K562 (cell line): ENCODE data around the gene CDCA5. TPM values are rescaled to one million over a fixed set of nuclear protein-coding genes. Genes with fewer than 3 reads are reported as not detected.

Source experiments
- CREM ChIP-seq: IDR thresholded peaks from 2 replicates; pipeline ENCODE4 v1.6.1; 2014; ENCODE audit warnings: antibody characterized with exemption, low read depth
- ERF ChIP-seq: fragments of 450-650 bp; formaldehyde crosslinking; IDR thresholded peaks from 2 replicates; pipeline ENCODE4 v1.4.0; 2020; ENCODE audit warnings: mild to moderate bottlenecking, mixed read lengths
- FOXA3 ChIP-seq, 2 experiments: fragments of 450-650 bp in 1 of 2; sonication (generic) in 1 of 2; formaldehyde crosslinking; IDR thresholded peaks in 1 of 2; conservative IDR thresholded peaks in 1 of 2; 2 replicates each; pipeline versions ENCODE4 v1.4.0 to v1.8.0; 2020 to 2022; ENCODE audit warnings: mild to moderate bottlenecking in 2 of 2, missing genetic modification reagents in 1 of 2
- HSF4 ChIP-seq: fragments of 250-450 bp; sonication (Bioruptor Pico); IDR thresholded peaks from 2 replicates; pipeline ENCODE4 v2.1.2; 2022; ENCODE audit warnings: mild to moderate bottlenecking, moderate library complexity, borderline replicate concordance
- MIER1 ChIP-seq: fragments of 450-650 bp; IDR thresholded peaks from 2 replicates; pipeline ENCODE4 v1.6.1; 2016; ENCODE audit warnings: antibody characterized with exemption, mild to moderate bottlenecking, low read depth
- POLR2G ChIP-seq: fragments of 200-400 bp; formaldehyde crosslinking; IDR thresholded peaks from 2 replicates; pipeline ENCODE4 v1.6.1; 2017; ENCODE audit warnings: low read depth, mild to moderate bottlenecking, antibody characterized with exemption, low read length, moderate library complexity
- PRMT5 ChIP-seq: sonication (generic); formaldehyde crosslinking; IDR thresholded peaks from 2 replicates; pipeline ENCODE4 v1.5.0; 2020; ENCODE audit warnings: missing genetic modification reagents
- RAD21 ChIP-seq, 2 experiments: fragments of 250-450 bp in 1 of 2; fragments of 450-650 bp in 1 of 2; sonication (Bioruptor Pico) in 1 of 2; formaldehyde crosslinking in 1 of 2; IDR thresholded peaks in 1 of 2; conservative IDR thresholded peaks in 1 of 2; 2 replicates each; pipeline versions ENCODE4 v1.4.0 to v1.8.0; 2020 to 2022; ENCODE audit warnings: mild to moderate bottlenecking in 2 of 2, moderate library complexity in 1 of 2
- RBM22 ChIP-seq: fragments of 200-400 bp; formaldehyde crosslinking; IDR thresholded peaks from 2 replicates; pipeline ENCODE4 v1.6.1; 2018; ENCODE audit warnings: low read length, low read depth; ENCODE audit not compliant: poor library complexity, severe bottlenecking
- SIX5 ChIP-seq, 2 experiments: IDR thresholded peaks; 2 replicates each; pipeline ENCODE4 v1.6.1; 2011; ENCODE audit warnings: low read length in 2 of 2, borderline replicate concordance in 1 of 2, low read depth in 1 of 2, mild to moderate bottlenecking in 1 of 2, moderate library complexity in 1 of 2; ENCODE audit not compliant: insufficient read depth in 1 of 2
- SMAD2 ChIP-seq: fragments of 150-350 bp; IDR thresholded peaks from 2 replicates; pipeline ENCODE4 v1.6.1; 2014; ENCODE audit warnings: low read depth, mild to moderate bottlenecking, low read length
- SREBF2 ChIP-seq: sonication (generic); formaldehyde crosslinking; IDR thresholded peaks from 2 replicates; pipeline ENCODE4 v1.4.0; 2020; ENCODE audit warnings: mild to moderate bottlenecking, missing genetic modification reagents
- ZNF143 ChIP-seq: sonication (generic); formaldehyde crosslinking; IDR thresholded peaks from 2 replicates; pipeline ENCODE4 v1.9.0; 2022; ENCODE audit warnings: mild to moderate bottlenecking, missing genetic modification reagents
- polyA plus RNA-seq, 8 experiments: library from polyadenylated mRNA; depleted of rRNA in 4 of 8; stranded (reverse) in 5 of 8; unstranded in 3 of 8; fragments of >200 nt; fragmentation: Nextera tagmentation in 2 of 8; fragmentation: Illumina TruSeq in 1 of 8; extraction: Ambion mirVana in 2 of 8; extraction: Trizol in 1 of 8; gene quantifications; 2 replicates each; pipeline versions ENCODE4 v1.2.1 to v1.2.3, GENCODE V29; 2011 to 2014; ENCODE audit warnings: inconsistent platforms in 1 of 8, missing spikeins in 1 of 8
- total RNA-seq, 7 experiments: library from RNA; depleted of rRNA in 6 of 7; stranded (reverse); fragments of >200 nt in 6 of 7; fragmentation: Illumina TruSeq in 2 of 7; extraction: Trizol in 2 of 7; gene quantifications; 2 replicates each; pipeline versions ENCODE4 v1.2.1 to v1.2.3, GENCODE V29; 2011 to 2021; ENCODE audit warnings: low replicate concordance in 1 of 7
- TF ChIP-seq, protein P1 (sequence below): fragments of 450-650 bp; formaldehyde crosslinking; IDR thresholded peaks from 2 replicates; pipeline ENCODE4 v1.4.0; 2020; ENCODE audit warnings: mild to moderate bottlenecking, mixed read lengths
- TF ChIP-seq, protein P2 (sequence below): fragments of 450-650 bp; IDR thresholded peaks from 2 replicates; pipeline ENCODE4 v1.6.1; 2017; ENCODE audit warnings: mild to moderate bottlenecking, moderate library complexity
- TF ChIP-seq, protein P3 (sequence below): fragments of 450-650 bp; IDR thresholded peaks from 2 replicates; pipeline ENCODE4 v1.6.1; 2016
- TF ChIP-seq, protein P4 (sequence below), 2 experiments: IDR thresholded peaks in 1 of 2; conservative IDR thresholded peaks in 1 of 2; 2 replicates each; pipeline ENCODE4 v1.6.1; 2016; ENCODE audit warnings: low read depth in 2 of 2, mild to moderate bottlenecking in 1 of 2, missing compliant biosample characterization in 1 of 2, missing genetic modification characterization in 1 of 2, moderate library complexity in 1 of 2
- TF ChIP-seq, protein P5 (sequence below): sonication (generic); formaldehyde crosslinking; IDR thresholded peaks from 2 replicates; pipeline ENCODE4 v1.8.0; 2022; ENCODE audit warnings: mild to moderate bottlenecking, low read depth, missing genetic modification reagents

The CDCA5 gene
- total and polyA plus RNA-seq, 9 of the 15 experiments (the other 6 are each of a cell fraction or from before 2014, with no cell fraction given), result 18.9 to 94.3 (median 64.6) TPM

DNA sequence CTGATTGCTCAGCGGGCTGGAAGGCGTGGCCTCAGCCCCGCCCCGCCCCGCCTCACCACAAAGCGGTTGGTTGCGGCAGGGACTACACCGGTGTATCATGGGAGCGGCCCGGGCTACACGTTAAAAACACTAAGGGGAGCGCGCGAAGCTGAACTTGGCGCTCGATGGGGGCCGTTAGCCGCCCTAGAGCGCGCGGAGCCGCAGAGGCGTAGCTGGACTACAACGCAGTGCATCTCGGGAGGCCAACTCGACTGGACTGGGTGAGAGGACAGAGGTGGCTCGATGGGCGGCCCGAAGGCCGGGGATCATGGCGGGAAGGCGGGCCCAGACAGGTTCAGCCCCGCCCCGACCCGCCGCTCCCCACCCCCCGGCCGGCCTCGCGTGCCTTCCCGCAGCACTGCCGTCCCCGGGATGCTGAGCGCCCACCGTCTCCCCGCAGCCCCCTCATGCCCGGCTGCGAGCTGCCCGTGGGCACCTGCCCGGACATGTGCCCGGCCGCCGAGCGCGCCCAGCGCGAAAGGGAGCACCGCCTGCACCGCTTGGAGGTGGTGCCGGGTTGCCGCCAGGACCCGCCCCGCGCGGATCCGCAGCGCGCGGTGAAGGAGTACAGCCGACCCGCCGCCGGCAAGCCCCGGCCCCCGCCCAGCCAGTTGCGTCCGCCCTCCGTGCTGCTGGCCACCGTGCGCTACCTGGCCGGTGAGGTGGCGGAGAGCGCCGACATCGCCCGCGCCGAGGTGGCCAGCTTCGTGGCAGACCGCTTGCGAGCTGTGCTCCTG is 42.8 kb downstream of the CDCA5 start, which contains the start of gene SAC3D1 (continued):
- TF ChIP-seq POLR2G, result peak; percentile 91
- TF ChIP-seq SREBF2 (CRISPR knock-in tag), result no peak
- TF ChIP-seq, protein P1, sequence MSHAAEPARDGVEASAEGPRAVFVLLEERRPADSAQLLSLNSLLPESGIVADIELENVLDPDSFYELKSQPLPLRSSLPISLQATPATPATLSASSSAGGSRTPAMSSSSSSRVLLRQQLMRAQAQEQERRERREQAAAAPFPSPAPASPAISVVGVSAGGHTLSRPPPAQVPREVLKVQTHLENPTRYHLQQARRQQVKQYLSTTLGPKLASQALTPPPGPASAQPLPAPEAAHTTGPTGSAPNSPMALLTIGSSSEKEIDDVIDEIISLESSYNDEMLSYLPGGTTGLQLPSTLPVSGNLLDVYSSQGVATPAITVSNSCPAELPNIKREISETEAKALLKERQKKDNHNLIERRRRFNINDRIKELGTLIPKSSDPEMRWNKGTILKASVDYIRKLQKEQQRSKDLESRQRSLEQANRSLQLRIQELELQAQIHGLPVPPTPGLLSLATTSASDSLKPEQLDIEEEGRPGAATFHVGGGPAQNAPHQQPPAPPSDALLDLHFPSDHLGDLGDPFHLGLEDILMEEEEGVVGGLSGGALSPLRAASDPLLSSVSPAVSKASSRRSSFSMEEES (CRISPR knock-in tag), result no peak; the same call in 1 of the 2 replicates
- TF ChIP-seq SMAD2, result no peak
- TF ChIP-seq, protein P2, sequence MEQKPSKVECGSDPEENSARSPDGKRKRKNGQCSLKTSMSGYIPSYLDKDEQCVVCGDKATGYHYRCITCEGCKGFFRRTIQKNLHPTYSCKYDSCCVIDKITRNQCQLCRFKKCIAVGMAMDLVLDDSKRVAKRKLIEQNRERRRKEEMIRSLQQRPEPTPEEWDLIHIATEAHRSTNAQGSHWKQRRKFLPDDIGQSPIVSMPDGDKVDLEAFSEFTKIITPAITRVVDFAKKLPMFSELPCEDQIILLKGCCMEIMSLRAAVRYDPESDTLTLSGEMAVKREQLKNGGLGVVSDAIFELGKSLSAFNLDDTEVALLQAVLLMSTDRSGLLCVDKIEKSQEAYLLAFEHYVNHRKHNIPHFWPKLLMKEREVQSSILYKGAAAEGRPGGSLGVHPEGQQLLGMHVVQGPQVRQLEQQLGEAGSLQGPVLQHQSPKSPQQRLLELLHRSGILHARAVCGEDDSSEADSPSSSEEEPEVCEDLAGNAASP, result no peak
- no peak for TF ChIP-seq PRMT5 (CRISPR knock-in tag)
- TF ChIP-seq ZNF143, result peak; percentile 84
- TF ChIP-seq FOXA3 (CRISPR knock-in tag; conservative IDR thresholded peaks at IDR 0.05 in 1 of 2, IDR thresholded peaks at IDR 0.05 in 1 of 2), result no peak
- no peak for TF ChIP-seq ERF (CRISPR knock-in tag)
- TF ChIP-seq MIER1, result no peak
- no peak; a peak in 1 of 4 replicates for TF ChIP-seq RAD21 (CRISPR knock-in tag; conservative IDR thresholded peaks at IDR 0.05 in 1 of 2, IDR thresholded peaks at IDR 0.05 in 1 of 2)
- TF ChIP-seq SIX5 (IDR thresholded peaks at IDR 0.05; ENCODE audit: borderline replicate concordance in 1 of 2, insufficient read depth in 1 of 2, low read depth in 1 of 2, low read length in 2 of 2), result no peak
- no peak for TF ChIP-seq HSF4
- TF ChIP-seq, protein P3, sequence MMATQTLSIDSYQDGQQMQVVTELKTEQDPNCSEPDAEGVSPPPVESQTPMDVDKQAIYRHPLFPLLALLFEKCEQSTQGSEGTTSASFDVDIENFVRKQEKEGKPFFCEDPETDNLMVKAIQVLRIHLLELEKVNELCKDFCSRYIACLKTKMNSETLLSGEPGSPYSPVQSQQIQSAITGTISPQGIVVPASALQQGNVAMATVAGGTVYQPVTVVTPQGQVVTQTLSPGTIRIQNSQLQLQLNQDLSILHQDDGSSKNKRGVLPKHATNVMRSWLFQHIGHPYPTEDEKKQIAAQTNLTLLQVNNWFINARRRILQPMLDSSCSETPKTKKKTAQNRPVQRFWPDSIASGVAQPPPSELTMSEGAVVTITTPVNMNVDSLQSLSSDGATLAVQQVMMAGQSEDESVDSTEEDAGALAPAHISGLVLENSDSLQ, result no peak
- TF ChIP-seq, protein P4, sequence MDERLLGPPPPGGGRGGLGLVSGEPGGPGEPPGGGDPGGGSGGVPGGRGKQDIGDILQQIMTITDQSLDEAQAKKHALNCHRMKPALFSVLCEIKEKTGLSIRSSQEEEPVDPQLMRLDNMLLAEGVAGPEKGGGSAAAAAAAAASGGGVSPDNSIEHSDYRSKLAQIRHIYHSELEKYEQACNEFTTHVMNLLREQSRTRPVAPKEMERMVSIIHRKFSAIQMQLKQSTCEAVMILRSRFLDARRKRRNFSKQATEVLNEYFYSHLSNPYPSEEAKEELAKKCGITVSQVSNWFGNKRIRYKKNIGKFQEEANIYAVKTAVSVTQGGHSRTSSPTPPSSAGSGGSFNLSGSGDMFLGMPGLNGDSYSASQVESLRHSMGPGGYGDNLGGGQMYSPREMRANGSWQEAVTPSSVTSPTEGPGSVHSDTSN (CRISPR knock-in tag; IDR thresholded peaks at IDR 0.05; ENCODE audit: low read depth), result no peak
- TF ChIP-seq, protein P4 (tag; conservative IDR thresholded peaks at IDR 0.05; ENCODE audit: low read depth), result no peak
- TF ChIP-seq, protein P5, sequence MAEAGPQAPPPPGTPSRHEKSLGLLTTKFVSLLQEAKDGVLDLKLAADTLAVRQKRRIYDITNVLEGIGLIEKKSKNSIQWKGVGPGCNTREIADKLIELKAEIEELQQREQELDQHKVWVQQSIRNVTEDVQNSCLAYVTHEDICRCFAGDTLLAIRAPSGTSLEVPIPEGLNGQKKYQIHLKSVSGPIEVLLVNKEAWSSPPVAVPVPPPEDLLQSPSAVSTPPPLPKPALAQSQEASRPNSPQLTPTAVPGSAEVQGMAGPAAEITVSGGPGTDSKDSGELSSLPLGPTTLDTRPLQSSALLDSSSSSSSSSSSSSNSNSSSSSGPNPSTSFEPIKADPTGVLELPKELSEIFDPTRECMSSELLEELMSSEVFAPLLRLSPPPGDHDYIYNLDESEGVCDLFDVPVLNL (CRISPR knock-in tag), result 0 out of 2 replicates have a peak, but pooled peaks have one; percentile 26
- peak; percentile 45 for TF ChIP-seq CREM
- no peak for TF ChIP-seq RBM22
